NCI-H82 treated with DMSO at 0.1 percent for 48 hours (cell line): ENCODE results near the gene CSAD.
A peak's percentile ranks its signal among the peaks of the same experiment; 100 is the strongest.
"Not testable (repeated sequence)": the region's sequence is repeated elsewhere in the genome, so short reads cannot be mapped to it uniquely, and the experiment has no call there.

Experiments used
- DNase-seq: peaks from one replicate; lab custom pipeline; 2025; ENCODE audit not compliant: unreplicated experiment; lab: John Stamatoyannopoulos, UW

The CSAD gene

GRCh38 chr12:53218551-53219291 is 38.0 kb upstream of the CSAD start:
- no peak for DNase-seq

- no peak for DNase-seq
Measured at GRCh38 chr12:53217931-53218307, 37.2 kb upstream of the CSAD start.

- no peak for DNase-seq
Measured at GRCh38 chr12:53217051-53217930, 36.6 kb upstream of the CSAD start.

GRCh38 chr12:53215497-53215896 is 34.8 kb upstream of the CSAD start:
- no peak for DNase-seq

- DNase-seq = no peak
Measured at GRCh38 chr12:53214687-53215455, 34.1 kb upstream of the CSAD start.

- DNase-seq = no peak
Measured at GRCh38 chr12:53214221-53214620, 33.5 kb upstream of the CSAD start.

GRCh38 chr12:53213348-53213747 is 32.6 kb upstream of the CSAD start:
- peak; percentile 66 for DNase-seq

GRCh38 chr12:53212931-53213330 is 32.2 kb upstream of the CSAD start:
- DNase-seq = no peak

- no peak for DNase-seq
Measured at GRCh38 chr12:53211476-53212381, 31.0 kb upstream of the CSAD start.

GRCh38 chr12:53210843-53211242 is 30.1 kb upstream of the CSAD start:
- DNase-seq = no peak

- DNase-seq = no peak
Measured at GRCh38 chr12:53208877-53209463, 28.2 kb upstream of the CSAD start.

- peak; percentile 86 for DNase-seq
Measured at GRCh38 chr12:53208435-53208834, 27.7 kb upstream of the CSAD start.

- DNase-seq = no peak
Measured at GRCh38 chr12:53207042-53207441, 26.3 kb upstream of the CSAD start, which contains the start of gene ITGB7. TSS of gene ITGB7 (minus strand) at chr12:53207251. CDS start at chr12:53200443, 6,808 bp downstream.

- no peak for DNase-seq
Measured at GRCh38 chr12:53205747-53206419, 25.2 kb upstream of the CSAD start.

- no peak for DNase-seq
Measured at GRCh38 chr12:53204351-53204750, 23.6 kb upstream of the CSAD start.

- not testable (repeated sequence) for DNase-seq
Measured at GRCh38 chr12:53202316-53202715, 21.6 kb upstream of the CSAD start.

GRCh38 chr12:53201639-53202038 is 20.9 kb upstream of the CSAD start:
- no peak for DNase-seq

GRCh38 chr12:53201177-53201541 is 20.4 kb upstream of the CSAD start:
- no peak for DNase-seq

- no peak for DNase-seq
Measured at GRCh38 chr12:53200458-53201176, 19.9 kb upstream of the CSAD start.
